ENCODE results near the gene FAM167B.

FAM167B gene

DNA sequence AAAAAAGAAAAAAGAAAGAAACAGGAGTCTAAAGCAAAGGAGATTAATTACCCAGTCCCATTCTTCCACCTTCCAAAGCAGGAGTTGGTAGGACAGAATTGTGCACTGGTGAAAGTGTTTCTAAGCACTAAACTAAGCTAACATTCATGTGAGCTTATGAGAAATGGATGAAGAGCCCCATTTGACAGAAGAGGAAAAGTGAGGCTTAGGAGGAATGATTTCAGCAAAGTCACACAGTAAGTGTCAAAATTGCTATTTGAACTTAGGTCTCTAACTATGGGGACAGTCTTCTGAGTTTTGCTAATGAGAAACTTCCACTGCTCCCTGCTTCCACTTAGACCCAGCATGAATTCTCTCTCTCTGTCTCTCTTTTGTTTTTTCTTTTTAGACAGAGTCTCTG lies 22.7 kb downstream of the FAM167B start:
- Histone ChIP-seq H3K27ac (no peak overlapping the region), H3K4me3 (no peak overlapping the region), H3K36me3 (no peaks in the 10 kb centered on the region), H3K27me3 (peaks cover 0 to 21% of the 10 kb centered on the region in 2 donors), H3K9me3 (no peaks in the 10 kb centered on the region), H3K4me1 (peaks cover 0 to 8% (median 3%) of the 10 kb centered on the region in 4 donors)
- intact Hi-C loops (cut with DNase I; ENCODE audit: low total_unique reads): no loop called here
- DNase-seq: no peak
- TF ChIP-seq, protein P1, sequence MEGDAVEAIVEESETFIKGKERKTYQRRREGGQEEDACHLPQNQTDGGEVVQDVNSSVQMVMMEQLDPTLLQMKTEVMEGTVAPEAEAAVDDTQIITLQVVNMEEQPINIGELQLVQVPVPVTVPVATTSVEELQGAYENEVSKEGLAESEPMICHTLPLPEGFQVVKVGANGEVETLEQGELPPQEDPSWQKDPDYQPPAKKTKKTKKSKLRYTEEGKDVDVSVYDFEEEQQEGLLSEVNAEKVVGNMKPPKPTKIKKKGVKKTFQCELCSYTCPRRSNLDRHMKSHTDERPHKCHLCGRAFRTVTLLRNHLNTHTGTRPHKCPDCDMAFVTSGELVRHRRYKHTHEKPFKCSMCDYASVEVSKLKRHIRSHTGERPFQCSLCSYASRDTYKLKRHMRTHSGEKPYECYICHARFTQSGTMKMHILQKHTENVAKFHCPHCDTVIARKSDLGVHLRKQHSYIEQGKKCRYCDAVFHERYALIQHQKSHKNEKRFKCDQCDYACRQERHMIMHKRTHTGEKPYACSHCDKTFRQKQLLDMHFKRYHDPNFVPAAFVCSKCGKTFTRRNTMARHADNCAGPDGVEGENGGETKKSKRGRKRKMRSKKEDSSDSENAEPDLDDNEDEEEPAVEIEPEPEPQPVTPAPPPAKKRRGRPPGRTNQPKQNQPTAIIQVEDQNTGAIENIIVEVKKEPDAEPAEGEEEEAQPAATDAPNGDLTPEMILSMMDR (IDR thresholded peaks at IDR 0.05): no peak

DNA sequence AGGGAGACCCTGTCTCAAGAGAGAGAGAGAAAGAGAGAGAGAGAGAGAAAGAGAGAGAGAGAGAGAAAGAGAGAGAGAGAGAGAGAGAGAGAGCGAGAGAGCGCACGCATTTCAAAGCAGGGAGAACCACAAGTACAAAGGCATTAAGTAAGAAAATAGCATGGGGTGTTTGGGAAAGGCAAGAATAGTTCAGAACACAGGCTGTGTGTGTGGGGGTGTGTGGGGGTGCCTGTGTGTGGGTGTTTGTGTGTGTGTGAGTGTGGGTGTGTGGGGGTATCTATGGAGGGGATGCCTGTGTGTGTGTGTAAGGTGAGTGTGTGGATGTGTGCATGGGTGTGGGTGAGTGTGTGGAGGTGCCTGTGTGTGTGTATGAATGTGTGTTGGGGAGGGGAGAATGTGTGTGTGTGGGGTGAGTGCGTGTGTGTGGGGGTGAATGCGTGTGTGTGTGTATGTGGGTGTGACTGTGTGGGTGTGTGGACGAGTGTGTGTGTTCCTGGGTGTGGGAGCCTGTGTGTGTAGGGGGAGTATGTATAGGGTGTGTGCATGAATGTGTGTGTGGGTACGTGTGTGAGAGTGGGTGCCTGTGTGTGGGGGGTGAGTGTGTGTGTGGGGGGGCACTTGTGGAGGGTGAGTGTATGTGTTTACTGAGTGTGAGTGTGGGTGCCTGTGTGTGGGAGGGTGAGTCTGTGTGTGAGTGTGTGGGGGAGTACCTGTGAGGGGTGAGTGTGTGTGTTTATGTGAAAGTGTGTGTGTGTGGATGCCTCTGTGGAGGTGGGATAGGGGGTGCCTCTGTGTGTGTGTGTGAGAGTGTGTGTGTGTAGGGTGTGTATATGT lies 25.8 kb downstream of the FAM167B start:
- no peak for DNase-seq
- no peaks in the 10 kb centered on the region for H3K4me1 ChIP-seq
- intact Hi-C loops (cut with DNase I; ENCODE audit: low total_unique reads): no loop called here
- H3K4me3 ChIP-seq: no peak overlapping the region
- H3K9me3 ChIP-seq: no peaks in the 10 kb centered on the region
- TF ChIP-seq, protein P1 (IDR thresholded peaks at IDR 0.05): no peak
- peaks cover 0 to 39% of the 10 kb centered on the region in 2 donors for H3K27me3 ChIP-seq
- H3K36me3 ChIP-seq: no peaks in the 10 kb centered on the region
- H3K27ac ChIP-seq: no peak overlapping the region

DNA sequence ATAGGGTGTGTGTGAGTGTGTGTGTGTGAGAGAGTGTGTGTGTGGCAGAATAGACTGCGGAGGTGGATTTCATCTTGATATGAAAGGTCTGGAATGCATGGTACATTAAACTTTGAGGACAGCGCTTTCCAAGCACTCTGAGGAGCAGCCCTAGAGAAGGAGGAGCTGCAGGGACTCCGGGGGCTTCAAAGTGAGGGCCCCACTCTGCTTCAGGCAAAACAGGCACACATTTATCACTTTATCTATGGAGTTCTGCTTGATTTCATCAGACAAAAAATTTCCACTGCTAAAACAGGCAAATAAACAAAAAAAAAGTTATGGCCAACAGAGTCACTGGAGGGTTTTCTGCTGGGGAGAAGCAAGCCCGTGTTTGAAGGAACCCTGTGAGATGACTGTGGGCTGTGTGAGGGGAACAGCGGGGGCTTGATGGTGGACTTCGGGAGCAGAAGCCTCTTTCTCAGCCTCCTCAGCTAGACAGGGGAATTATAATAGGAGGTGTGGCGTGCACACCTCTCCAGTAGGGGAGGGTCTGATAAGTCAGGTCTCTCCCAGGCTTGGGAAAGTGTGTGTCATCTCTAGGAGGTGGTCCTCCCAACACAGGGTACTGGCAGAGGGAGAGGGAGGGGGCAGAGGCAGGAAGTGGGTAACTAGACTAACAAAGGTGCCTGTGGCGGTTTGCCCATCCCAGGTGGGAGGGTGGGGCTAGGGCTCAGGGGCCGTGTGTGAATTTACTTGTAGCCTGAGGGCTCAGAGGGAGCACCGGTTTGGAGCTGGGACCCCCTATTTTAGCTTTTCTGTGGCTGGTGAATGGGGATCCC lies 26.6 kb downstream of the FAM167B start:
- H3K27ac ChIP-seq: no peak overlapping the region
- H3K9me3 ChIP-seq: no peaks in the 10 kb centered on the region
- H3K36me3 ChIP-seq: no peaks in the 10 kb centered on the region
- H3K4me1 ChIP-seq: no peaks in the 10 kb centered on the region
- no peak for DNase-seq
- TF ChIP-seq, protein P1 (IDR thresholded peaks at IDR 0.05): no peak
- intact Hi-C loops (cut with DNase I; ENCODE audit: low total_unique reads): no loop called here
- peaks cover 0 to 39% of the 10 kb centered on the region in 2 donors for H3K27me3 ChIP-seq
- H3K4me3 ChIP-seq: no peak overlapping the region

DNA sequence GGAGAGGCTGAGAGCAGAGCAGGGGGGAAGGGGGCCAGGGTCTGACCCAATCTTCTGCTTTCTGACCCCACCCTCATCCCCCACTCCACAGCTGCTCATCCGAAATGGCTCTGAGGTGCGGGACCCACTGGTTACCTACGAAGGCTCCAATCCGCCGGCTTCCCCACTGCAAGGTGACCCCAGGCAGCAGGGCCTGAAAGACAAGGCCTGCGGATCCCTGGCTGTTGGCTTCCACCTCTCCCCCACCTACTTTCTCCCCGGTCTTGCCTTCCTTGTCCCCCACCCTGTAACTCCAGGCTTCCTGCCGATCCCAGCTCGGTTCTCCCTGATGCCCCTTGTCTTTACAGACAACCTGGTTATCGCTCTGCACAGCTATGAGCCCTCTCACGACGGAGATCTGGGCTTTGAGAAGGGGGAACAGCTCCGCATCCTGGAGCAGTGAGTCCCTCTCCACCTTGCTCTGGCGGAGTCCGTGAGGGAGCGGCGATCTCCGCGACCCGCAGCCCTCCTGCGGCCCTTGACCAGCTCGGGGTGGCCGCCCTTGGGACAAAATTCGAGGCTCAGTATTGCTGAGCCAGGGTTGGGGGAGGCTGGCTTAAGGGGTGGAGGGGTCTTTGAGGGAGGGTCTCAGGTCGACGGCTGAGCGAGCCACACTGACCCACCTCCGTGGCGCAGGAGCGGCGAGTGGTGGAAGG lies 27.8 kb downstream of the FAM167B start:
- DNase-seq: no peak
- Histone ChIP-seq H3K36me3 (no peaks in the 10 kb centered on the region), H3K27me3 (peaks cover 0 to 39% of the 10 kb centered on the region in 2 donors), H3K27ac (no peak overlapping the region), H3K4me1 (no peaks in the 10 kb centered on the region), H3K9me3 (no peaks in the 10 kb centered on the region), H3K4me3 (no peak overlapping the region)
- intact Hi-C loops (cut with DNase I; ENCODE audit: low total_unique reads): no loop called here
- TF ChIP-seq, protein P1 (IDR thresholded peaks at IDR 0.05): no peak

DNA sequence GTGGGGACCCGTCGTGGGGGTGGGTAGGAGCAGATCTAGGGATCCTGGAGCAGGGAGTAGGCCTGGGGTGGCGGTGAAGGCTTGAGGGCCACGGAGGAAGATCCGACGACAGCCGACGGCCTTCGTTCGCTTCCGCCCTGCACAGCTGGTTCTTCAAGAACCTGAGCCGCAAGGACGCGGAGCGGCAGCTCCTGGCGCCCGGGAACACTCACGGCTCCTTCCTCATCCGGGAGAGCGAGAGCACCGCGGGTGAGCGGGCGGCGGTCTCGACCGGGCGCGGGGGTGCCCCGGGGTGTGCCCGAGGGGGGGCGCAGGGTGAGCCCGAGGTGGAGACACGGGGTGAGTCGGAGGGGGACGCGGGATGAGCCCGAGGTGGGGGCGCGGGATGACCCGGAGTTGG lies 28.4 kb downstream of the FAM167B start:
- H3K27ac ChIP-seq: no peak overlapping the region
- intact Hi-C loops (cut with DNase I; ENCODE audit: low total_unique reads): no loop called here
- no peak overlapping the region for H3K4me3 ChIP-seq
- no peaks in the 10 kb centered on the region for H3K9me3 ChIP-seq
- H3K4me1 ChIP-seq: no peaks in the 10 kb centered on the region
- no peaks in the 10 kb centered on the region for H3K36me3 ChIP-seq
- DNase-seq: no peak
- TF ChIP-seq, protein P1 (IDR thresholded peaks at IDR 0.05): no peak
- peaks cover 0 to 39% of the 10 kb centered on the region in 2 donors for H3K27me3 ChIP-seq
